Stomach smooth muscle (tissue), 2 donors: ENCODE data around the gene SAXO1.

Source experiments
- H3K27ac ChIP-seq: one replicate; pipeline ENCODE4 v1.7.0; 2013; ENCODE audit warnings: mild to moderate bottlenecking, low read length, inconsistent platforms
- H3K27me3 ChIP-seq, 2 donors: one replicate each; pipeline ENCODE4 v1.7.0; 2013; ENCODE audit warnings: low read length in 2 of 2; ENCODE audit not compliant: insufficient read depth in 2 of 2, control insufficient read depth in 1 of 2
- H3K36me3 ChIP-seq, 2 donors: one replicate each; pipeline ENCODE4 v1.7.0; 2013; ENCODE audit warnings: low read length in 2 of 2; ENCODE audit not compliant: control insufficient read depth in 2 of 2, insufficient read depth in 2 of 2
- H3K4me1 ChIP-seq: one replicate; pipeline ENCODE4 v1.7.0; 2013; ENCODE audit warnings: low read length; ENCODE audit not compliant: control insufficient read depth, insufficient read depth
- H3K4me3 ChIP-seq, 2 donors: one replicate each; pipeline ENCODE4 v1.7.0; 2013; ENCODE audit warnings: low read length in 2 of 2
- H3K9ac ChIP-seq, 2 donors: one replicate each; pipeline ENCODE4 v1.7.0; 2013; ENCODE audit warnings: low read length in 2 of 2, mild to moderate bottlenecking in 1 of 2
- H3K9me3 ChIP-seq, 2 donors: one replicate each; pipeline ENCODE4 v1.7.0; 2013; ENCODE audit warnings: low read length in 2 of 2; ENCODE audit not compliant: control insufficient read depth in 2 of 2
- donor health status: healthy.
- donor health status: Pancreatic carcinoma.

The SAXO1 gene, protein sequence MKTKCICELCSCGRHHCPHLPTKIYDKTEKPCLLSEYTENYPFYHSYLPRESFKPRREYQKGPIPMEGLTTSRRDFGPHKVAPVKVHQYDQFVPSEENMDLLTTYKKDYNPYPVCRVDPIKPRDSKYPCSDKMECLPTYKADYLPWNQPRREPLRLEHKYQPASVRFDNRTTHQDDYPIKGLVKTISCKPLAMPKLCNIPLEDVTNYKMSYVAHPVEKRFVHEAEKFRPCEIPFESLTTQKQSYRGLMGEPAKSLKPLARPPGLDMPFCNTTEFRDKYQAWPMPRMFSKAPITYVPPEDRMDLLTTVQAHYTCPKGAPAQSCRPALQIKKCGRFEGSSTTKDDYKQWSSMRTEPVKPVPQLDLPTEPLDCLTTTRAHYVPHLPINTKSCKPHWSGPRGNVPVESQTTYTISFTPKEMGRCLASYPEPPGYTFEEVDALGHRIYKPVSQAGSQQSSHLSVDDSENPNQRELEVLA

GRCh38 chr9:19033015-19033414 is at the start of gene SAXO1:
SAXO1 (minus strand) TSS chr9:19033209; CDS start chr9:19032908, 301 bp downstream.
- Histone ChIP-seq H3K9me3 (no peaks in the 10 kb centered on the region), H3K27ac (no peak within 1 kb of the TSS), H3K36me3 (no peaks in the 10 kb centered on the region), H3K9ac (no peak within 1 kb of the TSS), H3K4me3 (no peak within 1 kb of the TSS), H3K4me1 (peaks cover 3% of the 10 kb centered on the region), H3K27me3 (no peaks in the 10 kb centered on the region)

DNA sequence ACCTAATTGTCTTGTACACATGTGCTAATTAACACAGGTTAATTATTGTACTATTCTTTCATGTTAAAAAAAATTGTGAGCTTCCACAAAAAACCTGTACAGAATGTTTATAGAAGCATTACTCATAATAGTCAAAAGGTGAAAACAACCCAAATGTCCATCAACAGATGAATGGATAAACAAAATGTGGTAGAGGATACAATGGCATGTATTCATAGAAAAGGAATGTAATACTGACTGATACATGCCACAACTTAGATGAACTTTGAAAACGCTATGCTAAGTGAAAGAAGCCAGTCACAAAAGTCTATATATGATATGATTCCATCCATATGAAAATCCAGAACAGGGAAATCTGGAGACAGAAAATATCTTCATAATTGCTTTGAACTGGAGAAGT is 41.8 kb upstream of the SAXO1 start:
- no peak overlapping the region for H3K4me3 ChIP-seq
- H3K27ac ChIP-seq = no peak overlapping the region
- H3K4me1 ChIP-seq = no peaks in the 10 kb centered on the region
- H3K36me3 ChIP-seq = peaks cover 15 to 16% of the 10 kb centered on the region in 2 donors
- H3K9ac ChIP-seq = no peak overlapping the region
- no peaks in the 10 kb centered on the region for H3K9me3 ChIP-seq
- no peaks in the 10 kb centered on the region for H3K27me3 ChIP-seq

- Histone ChIP-seq H3K4me3 (no peak overlapping the region), H3K9me3 (no peaks in the 10 kb centered on the region), H3K27me3 (no peaks in the 10 kb centered on the region), H3K27ac (no peak overlapping the region), H3K36me3 (peaks cover 16 to 17% of the 10 kb centered on the region in 2 donors), H3K4me1 (no peaks in the 10 kb centered on the region), H3K9ac (no peak overlapping the region)
These were observed 41.2 kb upstream of the SAXO1 start for GRCh38 chr9:19074229-19074628.

DNA sequence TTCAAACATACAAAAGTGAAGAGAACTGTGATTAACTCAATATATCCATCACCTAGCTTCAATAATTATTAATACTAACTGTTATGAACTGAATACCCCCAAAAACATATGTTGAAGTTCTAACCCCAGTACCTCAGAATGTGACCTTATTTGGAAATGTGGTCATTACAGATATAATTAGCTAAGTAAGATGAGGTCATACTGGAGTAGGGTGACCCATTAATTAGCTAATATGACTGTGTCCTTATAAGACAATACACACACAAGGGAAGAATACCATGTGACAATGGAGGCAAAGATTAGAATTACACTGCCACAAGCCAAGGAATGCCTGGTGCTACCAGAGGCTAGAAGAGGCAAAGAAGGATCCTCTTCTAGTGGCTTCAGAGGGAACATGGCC is 24.0 kb upstream of the SAXO1 start:
- Histone ChIP-seq H3K27ac (no peak overlapping the region), H3K27me3 (no peaks in the 10 kb centered on the region), H3K9ac (no peak overlapping the region), H3K4me1 (no peaks in the 10 kb centered on the region), H3K9me3 (no peaks in the 10 kb centered on the region), H3K36me3 (peaks cover 7 to 9% of the 10 kb centered on the region in 2 donors), H3K4me3 (no peak overlapping the region)

DNA sequence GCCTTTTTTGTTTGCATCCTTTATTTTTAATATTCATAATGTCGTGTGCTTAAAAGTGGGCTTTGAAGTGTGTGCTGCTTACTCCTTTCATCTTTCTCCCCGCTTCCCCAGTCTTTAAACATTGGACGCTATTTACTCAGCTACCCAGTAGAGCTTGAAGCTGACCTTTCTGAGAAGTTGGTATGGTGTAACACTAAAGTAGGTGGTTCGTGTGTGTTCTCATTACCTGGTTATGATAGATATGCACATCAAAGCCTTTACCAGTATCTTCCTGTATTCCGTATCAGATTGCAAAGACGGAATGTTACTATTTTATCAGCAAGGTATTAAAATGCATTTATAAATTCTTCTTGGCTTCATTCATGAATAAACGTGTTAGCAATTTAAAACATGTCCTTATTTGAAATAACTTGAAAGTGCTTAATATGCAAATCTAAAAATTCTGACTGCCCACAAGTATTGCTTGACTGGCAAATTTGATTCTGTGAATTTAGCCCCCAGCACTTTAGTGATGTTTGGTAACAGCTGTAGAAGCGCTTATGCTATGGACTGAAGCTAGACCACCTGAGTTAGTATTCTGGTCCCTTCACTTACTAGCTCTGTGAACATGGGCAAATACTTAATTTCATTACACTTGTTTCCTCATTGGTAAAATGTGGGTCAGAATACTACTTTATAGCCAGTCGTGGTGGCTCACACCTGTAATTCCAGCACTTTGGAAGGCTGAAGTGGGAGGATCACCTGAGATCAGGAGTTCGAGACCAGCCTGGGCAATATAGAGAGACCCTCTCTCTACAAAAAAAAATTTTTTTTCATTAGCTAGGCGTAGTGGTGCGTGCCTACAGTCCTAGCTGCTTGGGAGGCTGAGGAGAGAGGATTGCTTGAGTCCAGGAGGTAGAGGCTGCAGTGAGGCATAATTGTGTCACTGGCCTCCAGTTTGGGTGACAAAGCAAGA is 17.9 kb upstream of the SAXO1 start:
- H3K9ac ChIP-seq = peak overlapping the region; percentile 95 to 98
- H3K4me1 ChIP-seq = peaks cover 19% of the 10 kb centered on the region
- H3K27ac ChIP-seq = no peak overlapping the region
- H3K36me3 ChIP-seq = peaks cover 0 to 3% of the 10 kb centered on the region in 2 donors
- peak overlapping the region; percentile 98 to 99 for H3K4me3 ChIP-seq
- H3K9me3 ChIP-seq = no peaks in the 10 kb centered on the region
- no peaks in the 10 kb centered on the region for H3K27me3 ChIP-seq

DNA sequence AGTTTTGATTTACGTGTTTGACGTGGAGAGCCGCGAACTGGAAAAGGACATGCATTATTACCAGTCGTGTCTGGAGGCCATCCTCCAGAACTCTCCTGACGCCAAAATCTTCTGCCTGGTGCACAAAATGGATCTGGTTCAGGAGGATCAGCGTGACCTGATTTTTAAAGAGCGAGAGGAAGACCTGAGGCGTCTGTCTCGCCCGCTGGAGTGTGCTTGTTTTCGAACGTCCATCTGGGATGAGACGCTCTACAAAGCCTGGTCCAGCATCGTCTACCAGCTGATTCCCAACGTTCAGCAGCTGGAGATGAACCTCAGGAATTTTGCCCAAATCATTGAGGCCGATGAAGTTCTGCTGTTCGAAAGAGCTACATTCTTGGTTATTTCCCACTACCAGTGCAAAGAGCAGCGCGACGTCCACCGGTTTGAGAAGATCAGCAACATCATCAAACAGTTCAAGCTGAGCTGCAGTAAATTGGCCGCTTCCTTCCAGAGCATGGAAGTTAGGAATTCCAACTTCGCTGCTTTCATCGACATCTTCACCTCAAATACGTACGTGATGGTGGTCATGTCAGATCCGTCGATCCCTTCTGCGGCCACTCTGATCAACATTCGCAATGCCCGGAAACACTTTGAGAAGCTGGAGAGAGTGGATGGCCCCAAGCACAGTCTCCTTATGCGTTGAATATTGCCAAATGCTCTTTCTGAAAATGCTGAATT is 17.1 kb upstream of the SAXO1 start:
- peak overlapping the region; percentile 98 to 99 for H3K4me3 ChIP-seq
- no peaks in the 10 kb centered on the region for H3K27me3 ChIP-seq
- H3K4me1 ChIP-seq = peaks cover 19% of the 10 kb centered on the region
- H3K9ac ChIP-seq = peak overlapping the region; percentile 95 to 98
- H3K9me3 ChIP-seq = no peaks in the 10 kb centered on the region
- peaks cover 0 to 3% of the 10 kb centered on the region in 2 donors for H3K36me3 ChIP-seq
- H3K27ac ChIP-seq = peak overlapping the region; percentile 96

DNA sequence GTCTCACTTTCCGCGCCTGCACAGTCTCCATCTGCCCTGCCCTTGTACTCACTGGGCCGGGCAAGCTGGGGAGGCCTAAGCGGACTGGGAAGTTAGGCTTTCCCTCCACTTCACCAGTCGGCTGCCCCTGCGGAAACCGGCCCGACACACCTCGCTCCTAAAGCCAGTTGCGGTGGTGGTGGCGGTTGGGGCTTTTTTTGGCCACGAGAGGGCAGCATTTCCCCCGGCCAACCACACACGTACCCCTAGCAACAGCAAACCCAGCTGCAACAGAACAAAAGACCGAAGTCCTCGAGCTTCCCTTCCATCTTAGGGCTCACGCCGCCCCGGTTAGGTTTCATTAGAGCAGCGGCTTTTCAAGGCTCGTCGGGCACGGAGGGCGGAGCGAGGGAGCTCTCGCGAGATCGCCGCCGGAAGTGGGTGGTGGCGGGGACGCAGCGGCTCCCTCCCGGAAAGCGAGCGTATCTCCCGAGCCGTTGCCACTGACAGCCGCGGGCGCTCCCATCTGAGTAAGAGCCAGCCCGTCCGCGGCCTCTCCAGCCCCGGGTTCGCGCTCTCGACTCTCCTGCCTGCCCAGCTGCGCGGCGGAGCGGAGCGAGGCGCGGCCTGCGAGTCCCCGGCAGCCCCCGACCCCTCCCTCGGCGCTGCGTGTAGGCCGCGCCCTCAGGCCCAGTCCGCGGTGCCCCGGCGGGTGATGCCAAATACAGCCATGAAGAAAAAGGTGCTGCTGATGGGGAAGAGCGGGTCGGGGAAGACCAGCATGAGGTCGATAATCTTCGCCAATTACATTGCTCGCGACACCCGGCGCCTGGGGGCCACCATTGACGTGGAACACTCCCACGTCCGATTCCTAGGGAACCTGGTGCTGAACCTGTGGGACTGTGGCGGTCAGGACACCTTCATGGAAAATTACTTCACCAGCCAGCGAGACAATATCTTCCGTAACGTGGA is 16.2 kb upstream of the SAXO1 start, which contains the start of gene RRAGA:
Gene RRAGA, plus strand, starts transcription at position 462 of the 951 bp plus-strand sequence. Its CDS starts 233 bp downstream, at position 695.
- Histone ChIP-seq H3K27ac (peak within 1 kb of the TSS; percentile 96), H3K4me1 (peaks cover 19% of the 10 kb centered on the region), H3K9me3 (no peaks in the 10 kb centered on the region), H3K9ac (peak within 1 kb of the TSS; percentile 95 to 98), H3K4me3 (peak within 1 kb of the TSS; percentile 98 to 99), H3K36me3 (peaks cover 0 to 3% of the 10 kb centered on the region in 2 donors), H3K27me3 (no peaks in the 10 kb centered on the region)

- H3K27me3 ChIP-seq = no peaks in the 10 kb centered on the region
- H3K4me1 ChIP-seq = no peaks in the 10 kb centered on the region
- no peaks in the 10 kb centered on the region for H3K9me3 ChIP-seq
- no peak overlapping the region for H3K4me3 ChIP-seq
- no peaks in the 10 kb centered on the region for H3K36me3 ChIP-seq
- no peak overlapping the region for H3K9ac ChIP-seq
- no peak overlapping the region for H3K27ac ChIP-seq
These were observed 3.6 kb upstream of the SAXO1 start for GRCh38 chr9:19036611-19037010.

DNA sequence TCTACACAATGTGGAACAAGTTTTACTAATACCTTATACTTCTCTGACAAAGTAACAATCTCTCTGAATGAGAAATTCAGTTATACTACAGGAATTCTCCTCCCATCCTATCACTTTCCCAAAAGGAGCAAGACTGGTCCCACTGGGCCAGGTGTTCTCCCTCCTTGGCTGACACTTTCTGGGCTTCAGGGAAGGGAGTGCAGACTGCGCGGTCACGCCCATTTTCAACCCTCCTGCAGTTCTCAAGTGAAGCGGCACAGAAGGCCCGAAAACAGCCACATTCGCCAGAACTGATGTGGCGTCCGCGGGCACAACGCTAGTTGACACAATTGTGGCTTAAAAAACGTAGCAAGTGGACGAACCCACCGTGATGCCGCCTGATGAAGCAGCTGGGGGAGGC is 603 bp downstream of the SAXO1 start:
- Histone ChIP-seq H3K4me3 (no peak overlapping the region), H3K27me3 (no peaks in the 10 kb centered on the region), H3K4me1 (peaks cover 3% of the 10 kb centered on the region), H3K36me3 (no peaks in the 10 kb centered on the region), H3K9ac (no peak overlapping the region), H3K27ac (no peak overlapping the region), H3K9me3 (no peaks in the 10 kb centered on the region)
